NB4 (cell line): Measurements from ENCODE around the gene LCTL.

ENCODE experiments used
- POLR2A ChIP-seq: IDR thresholded peaks from 2 replicates; pipeline ENCODE4 v1.6.1; 2011; ENCODE audit warnings: mild to moderate bottlenecking; ENCODE audit not compliant: insufficient read length; ENCODE audit errors: extremely low read depth
- TF ChIP-seq, protein P1 (sequence below): IDR thresholded peaks from one replicate; pipeline ENCODE4 v1.5.1; 2012; ENCODE audit warnings: low read depth, low read length
- TF ChIP-seq, protein P2 (sequence below): IDR thresholded peaks from 2 replicates; pipeline ENCODE4 v1.6.1; 2011; ENCODE audit warnings: low read depth, low read length

DNA sequence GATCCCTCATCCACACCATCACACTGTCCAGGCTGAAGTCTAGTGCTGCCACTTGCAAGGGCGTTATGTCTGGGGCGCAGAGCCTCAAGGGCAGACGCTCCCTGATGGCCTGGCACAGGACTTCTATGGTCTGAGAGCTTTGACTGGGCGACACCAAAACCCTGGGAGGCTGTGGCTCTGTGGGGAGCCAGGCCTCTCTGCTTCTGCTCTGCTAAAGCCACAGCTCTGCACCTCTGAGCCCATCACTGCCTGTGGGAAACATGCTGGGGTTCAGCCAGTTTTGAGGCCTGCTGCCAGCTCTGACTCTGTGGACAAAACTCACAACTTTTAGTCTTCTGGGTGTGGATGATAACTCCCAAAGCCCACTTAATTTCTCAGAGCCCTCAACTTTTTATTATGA is 6.3 kb upstream of the LCTL start:
- no peak for TF ChIP-seq POLR2A
- TF ChIP-seq, protein P1, sequence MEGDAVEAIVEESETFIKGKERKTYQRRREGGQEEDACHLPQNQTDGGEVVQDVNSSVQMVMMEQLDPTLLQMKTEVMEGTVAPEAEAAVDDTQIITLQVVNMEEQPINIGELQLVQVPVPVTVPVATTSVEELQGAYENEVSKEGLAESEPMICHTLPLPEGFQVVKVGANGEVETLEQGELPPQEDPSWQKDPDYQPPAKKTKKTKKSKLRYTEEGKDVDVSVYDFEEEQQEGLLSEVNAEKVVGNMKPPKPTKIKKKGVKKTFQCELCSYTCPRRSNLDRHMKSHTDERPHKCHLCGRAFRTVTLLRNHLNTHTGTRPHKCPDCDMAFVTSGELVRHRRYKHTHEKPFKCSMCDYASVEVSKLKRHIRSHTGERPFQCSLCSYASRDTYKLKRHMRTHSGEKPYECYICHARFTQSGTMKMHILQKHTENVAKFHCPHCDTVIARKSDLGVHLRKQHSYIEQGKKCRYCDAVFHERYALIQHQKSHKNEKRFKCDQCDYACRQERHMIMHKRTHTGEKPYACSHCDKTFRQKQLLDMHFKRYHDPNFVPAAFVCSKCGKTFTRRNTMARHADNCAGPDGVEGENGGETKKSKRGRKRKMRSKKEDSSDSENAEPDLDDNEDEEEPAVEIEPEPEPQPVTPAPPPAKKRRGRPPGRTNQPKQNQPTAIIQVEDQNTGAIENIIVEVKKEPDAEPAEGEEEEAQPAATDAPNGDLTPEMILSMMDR = no peak
- TF ChIP-seq, protein P2, sequence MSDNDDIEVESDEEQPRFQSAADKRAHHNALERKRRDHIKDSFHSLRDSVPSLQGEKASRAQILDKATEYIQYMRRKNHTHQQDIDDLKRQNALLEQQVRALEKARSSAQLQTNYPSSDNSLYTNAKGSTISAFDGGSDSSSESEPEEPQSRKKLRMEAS = no peak
